K562 (cell line): ENCODE measurements around the gene MGST3. TPM values are rescaled to one million over a fixed set of nuclear protein-coding genes. Genes with fewer than 3 reads are reported as not detected.

ENCODE experiments used
- ATAC-seq: fragments of 200-7000 bp; cut with Tn5 transposase; 3 replicates; pipeline ENCODE4 v1.9.1; 2020; ENCODE audit warnings: moderate library complexity
- BruUV-seq: library from RNA; stranded (reverse); fragments of 400-500 nt; replicated peaks from 2 replicates; lab custom pipeline; 2021; lab: Mats Ljungman, UMichigan
- CTCF ChIA-PET: fragments of 300-600 bp; formaldehyde crosslinking; extraction: SDS; loops from one replicate; lab custom pipeline; 2021; ENCODE audit warnings: low intra/inter-chr PET ratio; lab: Yijun Ruan, JAX
- POLR2A ChIA-PET: fragments of 300-600, 350-650 bp; sonication (Branson Sonifier 250); formaldehyde crosslinking; extraction: SDS; loops from one replicate; lab custom pipeline; 2021; ENCODE audit warnings: antibody characterized with exemption, inconsistent platforms; lab: Yijun Ruan, JAX
- DNase-seq, 4 experiments: peaks; one replicate each; pipeline versions ENCODE4 v3.0.0 to v3.0.0-alpha.2; 2011 to 2018; ENCODE audit warnings: low spot score in 3 of 4, mixed read lengths in 3 of 4; ENCODE audit errors: extremely low read depth in 1 of 4
- FAIRE-seq: peaks from 2 replicates; lab custom pipeline; 2011; peaks lifted over from hg19 to GRCh38; lab: Jason Lieb, UNC
- H2AFZ ChIP-seq: 2 replicates; pipeline ENCODE4 v1.6.0; 2011; ENCODE audit warnings: low read depth, low read length, control low read depth, inconsistent platforms
- H3K27ac ChIP-seq: fragments of 200-600 bp; 3 replicates; pipeline ENCODE4 v1.8.0; 2011; ENCODE audit warnings: low read depth, mild to moderate bottlenecking, control low read depth, inconsistent platforms, low read length, moderate library complexity, mixed read lengths; ENCODE audit errors: extremely low read depth
- H3K27me3 ChIP-seq, 2 experiments: fragments of 300-600 bp in 1 of 2; 2 replicates in 1 of 2; 3 replicates in 1 of 2; pipeline versions ENCODE4 v1.6.0 to v1.8.0; 2011; ENCODE audit warnings: inconsistent platforms in 2 of 2, low read length in 2 of 2, mild to moderate bottlenecking in 1 of 2, mixed read lengths in 1 of 2, moderate library complexity in 1 of 2; ENCODE audit not compliant: control insufficient read depth in 2 of 2, insufficient read depth in 2 of 2
- H3K36me3 ChIP-seq: fragments of 300-600 bp; 3 replicates; pipeline ENCODE4 v1.8.0; 2011; ENCODE audit warnings: mild to moderate bottlenecking, low read length, inconsistent platforms; ENCODE audit not compliant: control insufficient read depth, insufficient read depth
- H3K4me1 ChIP-seq, 2 experiments: fragments of 200-600 bp in 1 of 2; replicated peaks in 1 of 2; 2 replicates in 1 of 2; 3 replicates in 1 of 2; pipeline versions ENCODE4 v1.5.1 to v1.8.0; 2011; ENCODE audit warnings: inconsistent platforms in 2 of 2, low read length in 2 of 2, mild to moderate bottlenecking in 1 of 2, mixed read lengths in 1 of 2, moderate library complexity in 1 of 2; ENCODE audit not compliant: control insufficient read depth in 2 of 2, insufficient read depth in 2 of 2
- H3K4me2 ChIP-seq: 2 replicates; pipeline ENCODE4 v1.6.1; 2011; ENCODE audit warnings: low read length, control low read depth, inconsistent platforms, mixed read lengths; ENCODE audit not compliant: insufficient read depth
- H3K4me3 ChIP-seq: fragments of 200-600 bp; sonication (generic), shearing (Covaris generic); 2 replicates; pipeline ENCODE4 v1.5.1; 2016; ENCODE audit warnings: control low read depth, inconsistent platforms
- H3K79me2 ChIP-seq: fragments of 200-600 bp; 3 replicates; pipeline ENCODE4 v1.8.0; 2011; ENCODE audit warnings: low read length, inconsistent platforms; ENCODE audit not compliant: control insufficient read depth, insufficient read depth
- H3K9ac ChIP-seq, 2 experiments: 2 replicates each; pipeline versions ENCODE4 v1.6.0 to v1.6.1; 2011; ENCODE audit warnings: low read depth in 2 of 2, low read length in 2 of 2, control low read depth in 1 of 2, inconsistent platforms in 1 of 2, mild to moderate bottlenecking in 1 of 2, mixed read lengths in 1 of 2; ENCODE audit not compliant: insufficient read depth in 1 of 2
- H3K9me1 ChIP-seq: one replicate; pipeline ENCODE4 v1.6.0; 2011; ENCODE audit warnings: inconsistent platforms, mild to moderate bottlenecking, low read length, moderate library complexity; ENCODE audit not compliant: control insufficient read depth, insufficient read depth
- H3K9me3 ChIP-seq: replicated peaks from 2 replicates; pipeline ENCODE4 v1.5.1; 2011; ENCODE audit warnings: low read depth, low read length, inconsistent platforms; ENCODE audit not compliant: control insufficient read depth, insufficient read depth
- H4K20me1 ChIP-seq: replicated peaks from 2 replicates; pipeline ENCODE4 v1.6.1; 2011; ENCODE audit warnings: low read length, inconsistent platforms, mixed read lengths; ENCODE audit not compliant: control insufficient read depth, insufficient read depth
- CTBP1 ChIP-seq: fragments of 450-650 bp; IDR thresholded peaks from 2 replicates; pipeline ENCODE4 v1.6.1; 2016; ENCODE audit warnings: borderline replicate concordance
- GATAD2A ChIP-seq: fragments of 450-650 bp; IDR thresholded peaks from 2 replicates; pipeline ENCODE4 v1.6.1; 2017
- HDAC1 ChIP-seq, 2 experiments: fragments of 450-650 bp; IDR thresholded peaks; 2 replicates each; pipeline ENCODE4 v1.6.1; 2016 to 2017; ENCODE audit warnings: inconsistent platforms in 1 of 2, mild to moderate bottlenecking in 1 of 2, moderate library complexity in 1 of 2
- NRF1 ChIP-seq, 2 experiments: fragments of 450-650 bp; IDR thresholded peaks in 1 of 2; conservative IDR thresholded peaks in 1 of 2; 2 replicates each; pipeline ENCODE4 v1.6.1; 2014; ENCODE audit warnings: mild to moderate bottlenecking in 2 of 2
- RCOR1 ChIP-seq, 2 experiments: IDR thresholded peaks; 2 replicates each; pipeline ENCODE4 v1.6.1; 2012; ENCODE audit warnings: low read depth in 2 of 2, low read length in 2 of 2, borderline replicate concordance in 1 of 2, improper control_type of control experiment in 1 of 2
- ZNF217 ChIP-seq: sonication (generic); formaldehyde crosslinking; IDR thresholded peaks from 2 replicates; pipeline ENCODE4 v1.8.0; 2022; ENCODE audit warnings: mild to moderate bottlenecking, missing genetic modification reagents
- WGBS: fragments of 100-300 bp; shearing (Covaris generic); methylation state at CpG from one replicate; pipeline ENCODE4 v1.1.6; 2016; ENCODE audit warnings: low coverage, mixed read lengths; ENCODE audit not compliant: insufficient coverage; ENCODE audit errors: missing lambda C conversion rate; 5-methylcytosine and 5-hydroxymethylcytosine counted together
- in situ Hi-C: fragments of 300-500 bp; cut with MboI; formaldehyde crosslinking; loops from 4 replicates; pipeline ENCODE4 v1.15.0; 2018; ENCODE audit warnings: inconsistent platforms, mixed read lengths
- intact Hi-C: fragments of 100-400 bp; cut with micrococcal nuclease; formaldehyde crosslinking; loops from 2 replicates; pipeline ENCODE4 v1.14.2; 2022
- polyA plus RNA-seq, 8 experiments: library from polyadenylated mRNA; depleted of rRNA in 4 of 8; stranded (reverse) in 5 of 8; unstranded in 3 of 8; fragments of >200 nt; fragmentation: Nextera tagmentation in 2 of 8; fragmentation: Illumina TruSeq in 1 of 8; extraction: Ambion mirVana in 2 of 8; extraction: Trizol in 1 of 8; gene quantifications; 2 replicates each; pipeline versions ENCODE4 v1.2.1 to v1.2.3, GENCODE V29; 2011 to 2014; ENCODE audit warnings: inconsistent platforms in 1 of 8, missing spikeins in 1 of 8
- total RNA-seq, 7 experiments: library from RNA; depleted of rRNA in 6 of 7; stranded (reverse); fragments of >200 nt in 6 of 7; fragmentation: Illumina TruSeq in 2 of 7; extraction: Trizol in 2 of 7; gene quantifications; 2 replicates each; pipeline versions ENCODE4 v1.2.1 to v1.2.3, GENCODE V29; 2011 to 2021; ENCODE audit warnings: low replicate concordance in 1 of 7
- TF ChIP-seq, protein P1 (sequence below): fragments of 250-450 bp; sonication (Bioruptor Pico); IDR thresholded peaks from 2 replicates; pipeline ENCODE4 v1.4.0; 2020; ENCODE audit warnings: mild to moderate bottlenecking, moderate library complexity

The MGST3 gene
- total and polyA plus RNA-seq, 9 of the 15 experiments (the other 6 are each of a cell fraction or from before 2014, with no cell fraction given): 70.7 to 287 (median 105) TPM

DNA sequence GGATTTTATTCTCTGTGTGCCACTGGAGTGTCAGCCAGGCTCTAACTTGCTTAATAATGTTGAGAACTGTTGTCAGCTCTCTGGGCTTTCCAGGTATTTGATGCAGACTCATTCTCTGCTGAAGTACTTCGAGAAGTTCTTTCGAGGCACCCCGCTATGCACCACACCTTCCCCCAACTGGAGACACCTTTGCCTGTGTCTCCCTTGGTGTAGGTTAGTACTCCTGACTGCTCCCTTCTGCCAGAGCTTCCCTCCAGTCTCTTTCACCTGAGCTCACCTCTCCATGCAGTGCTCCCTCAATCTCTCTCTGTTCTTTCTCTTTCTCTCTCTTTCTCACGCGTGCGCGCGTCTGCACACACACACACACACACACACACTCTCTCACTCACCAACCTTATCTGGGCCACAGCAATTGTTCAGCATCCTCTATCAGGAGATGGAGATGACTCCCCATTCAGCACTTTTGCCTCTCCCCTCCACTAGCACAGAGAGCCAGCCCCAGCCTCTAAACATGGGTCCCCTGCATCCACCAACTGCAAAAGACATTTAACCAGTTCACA lies 14.0 kb upstream of the MGST3 start:
- no TSS peak for BruUV-seq
- intact Hi-C loops: no loop called here
- CTCF ChIA-PET: no interaction called here
- POLR2A ChIA-PET: interaction anchor here (0.6 kb wide), 1 partner anchor 488 kb away, joined by 3 read pairs; no protein-coding TSS in a partner anchor
- Histone ChIP-seq H3K9ac (no peak overlapping the region; a peak in 1 of 4 replicates), H4K20me1 (no peaks in the 10 kb centered on the region), H3K4me3 (no peak overlapping the region)
- TF ChIP-seq HDAC1 (IDR thresholded peaks at IDR 0.05) (peak in 1 of 2 experiments; percentile 22; a peak in 1 of 4 replicates), RCOR1 (IDR thresholded peaks at IDR 0.05; ENCODE audit: borderline replicate concordance in 1 of 2, low read depth in 2 of 2, low read length in 2 of 2) (peak in 1 of 2 experiments; percentile 44; a peak in 1 of 4 replicates), NRF1 (conservative IDR thresholded peaks at IDR 0.05 in 1 of 2, IDR thresholded peaks at IDR 0.05 in 1 of 2) (peak; percentile 52 to 64), CTBP1 (peak; percentile 50; the same call in 1 of the 2 replicates), GATAD2A (no peak), ZNF217 (CRISPR knock-in tag) (no peak)
- TF ChIP-seq, protein P1, sequence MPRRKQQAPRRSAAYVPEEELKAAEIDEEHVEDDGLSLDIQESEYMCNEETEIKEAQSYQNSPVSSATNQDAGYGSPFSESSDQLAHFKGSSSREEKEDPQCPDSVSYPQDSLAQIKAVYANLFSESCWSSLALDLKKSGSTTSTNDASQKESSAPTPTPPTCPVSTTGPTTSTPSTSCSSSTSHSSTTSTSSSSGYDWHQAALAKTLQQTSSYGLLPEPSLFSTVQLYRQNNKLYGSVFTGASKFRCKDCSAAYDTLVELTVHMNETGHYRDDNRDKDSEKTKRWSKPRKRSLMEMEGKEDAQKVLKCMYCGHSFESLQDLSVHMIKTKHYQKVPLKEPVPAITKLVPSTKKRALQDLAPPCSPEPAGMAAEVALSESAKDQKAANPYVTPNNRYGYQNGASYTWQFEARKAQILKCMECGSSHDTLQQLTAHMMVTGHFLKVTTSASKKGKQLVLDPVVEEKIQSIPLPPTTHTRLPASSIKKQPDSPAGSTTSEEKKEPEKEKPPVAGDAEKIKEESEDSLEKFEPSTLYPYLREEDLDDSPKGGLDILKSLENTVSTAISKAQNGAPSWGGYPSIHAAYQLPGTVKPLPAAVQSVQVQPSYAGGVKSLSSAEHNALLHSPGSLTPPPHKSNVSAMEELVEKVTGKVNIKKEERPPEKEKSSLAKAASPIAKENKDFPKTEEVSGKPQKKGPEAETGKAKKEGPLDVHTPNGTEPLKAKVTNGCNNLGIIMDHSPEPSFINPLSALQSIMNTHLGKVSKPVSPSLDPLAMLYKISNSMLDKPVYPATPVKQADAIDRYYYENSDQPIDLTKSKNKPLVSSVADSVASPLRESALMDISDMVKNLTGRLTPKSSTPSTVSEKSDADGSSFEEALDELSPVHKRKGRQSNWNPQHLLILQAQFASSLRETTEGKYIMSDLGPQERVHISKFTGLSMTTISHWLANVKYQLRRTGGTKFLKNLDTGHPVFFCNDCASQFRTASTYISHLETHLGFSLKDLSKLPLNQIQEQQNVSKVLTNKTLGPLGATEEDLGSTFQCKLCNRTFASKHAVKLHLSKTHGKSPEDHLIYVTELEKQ: no peak
- TF ChIP-seq, all 486 proteins: peak for 4
- Histone ChIP-seq H3K36me3 (no peaks in the 10 kb centered on the region), H3K27ac (no peak overlapping the region), H3K27me3 (no peaks in the 10 kb centered on the region; a peak in 1 of 5 replicates), H3K9me1 (no peaks in the 10 kb centered on the region), H3K4me2 (no peak overlapping the region), H3K4me1 (no peaks in the 10 kb centered on the region), H3K9me3 (no peaks in the 10 kb centered on the region), H2AFZ (no peak overlapping the region), H3K79me2 (no peaks in the 10 kb centered on the region)
- ATAC-seq (peak; percentile 57), DNase-seq (no peak), FAIRE-seq (no peak)
- in situ Hi-C loops: no loop called here
- WGBS: 6% methylated on average over 8 of the region's 8 CpGs
